Peyer's patch (tissue), 4 donors: ENCODE data around the gene ID4.

Experiments used
- CTCF ChIP-seq, 6 experiments: fragments of 450-650 bp in 4 of 6; fragments of 200-600 bp in 2 of 6; sonication (generic) in 1 of 6; IDR thresholded peaks; one replicate each; pipeline ENCODE4 v1.5.1; 2017 to 2019; ENCODE audit warnings: antibody characterized with exemption in 6 of 6, mild to moderate bottlenecking in 3 of 6, moderate library complexity in 1 of 6
- POLR2A ChIP-seq, 2 donors: fragments of 450-650 bp; IDR thresholded peaks; one replicate each; pipeline ENCODE4 v1.5.1; 2017; ENCODE audit warnings: antibody characterized with exemption in 2 of 2, mild to moderate bottlenecking in 2 of 2, moderate library complexity in 2 of 2

DNA sequence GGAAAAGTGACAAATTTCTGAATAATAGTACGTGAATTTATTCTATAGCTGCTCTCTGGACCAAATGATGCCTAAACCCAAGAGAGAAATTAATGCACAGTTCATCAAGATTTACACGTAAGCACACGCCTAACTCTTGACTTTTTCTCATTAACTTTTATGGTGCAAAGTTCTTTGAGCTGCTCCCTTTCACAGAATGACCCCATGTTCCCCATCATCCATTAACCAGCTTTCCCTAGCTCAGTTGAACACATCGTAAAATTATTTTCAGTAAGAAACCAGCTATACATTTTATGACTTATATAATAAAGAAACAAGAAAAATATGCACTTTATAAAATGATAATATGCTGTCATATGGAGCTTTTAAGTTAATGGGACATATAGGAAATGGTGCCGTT is 54.3 kb downstream of the ID4 start:
- TF ChIP-seq POLR2A (IDR thresholded peaks at IDR 0.05) = no peak
- no peak for TF ChIP-seq CTCF (IDR thresholded peaks at IDR 0.05)
